Prostate gland (tissue), 2 donors: ENCODE data around the gene CHERP.
A peak's percentile ranks its signal among the peaks of the same experiment; 100 is the strongest.

Experiments
- POLR2A ChIP-seq: fragments of 450-650 bp; IDR thresholded peaks from one replicate; pipeline ENCODE4 v1.6.1; 2016; ENCODE audit warnings: antibody characterized with exemption, mild to moderate bottlenecking
- POLR2AphosphoS5 ChIP-seq: sonication (generic); formaldehyde crosslinking; IDR thresholded peaks from one replicate; pipeline ENCODE4 v1.6.1; 2017; ENCODE audit warnings: antibody characterized with exemption
- TF ChIP-seq, protein P1 (sequence below), 4 experiments: fragments of 200-600 bp in 2 of 4; fragments of 450-650 bp in 2 of 4; sonication (generic) in 2 of 4; IDR thresholded peaks; 1 replicate in 3 of 4; 2 replicates in 1 of 4; pipeline ENCODE4 v1.5.1; 2016 to 2019; ENCODE audit warnings: antibody characterized with exemption in 4 of 4, mild to moderate bottlenecking in 2 of 4, moderate library complexity in 2 of 4

DNA sequence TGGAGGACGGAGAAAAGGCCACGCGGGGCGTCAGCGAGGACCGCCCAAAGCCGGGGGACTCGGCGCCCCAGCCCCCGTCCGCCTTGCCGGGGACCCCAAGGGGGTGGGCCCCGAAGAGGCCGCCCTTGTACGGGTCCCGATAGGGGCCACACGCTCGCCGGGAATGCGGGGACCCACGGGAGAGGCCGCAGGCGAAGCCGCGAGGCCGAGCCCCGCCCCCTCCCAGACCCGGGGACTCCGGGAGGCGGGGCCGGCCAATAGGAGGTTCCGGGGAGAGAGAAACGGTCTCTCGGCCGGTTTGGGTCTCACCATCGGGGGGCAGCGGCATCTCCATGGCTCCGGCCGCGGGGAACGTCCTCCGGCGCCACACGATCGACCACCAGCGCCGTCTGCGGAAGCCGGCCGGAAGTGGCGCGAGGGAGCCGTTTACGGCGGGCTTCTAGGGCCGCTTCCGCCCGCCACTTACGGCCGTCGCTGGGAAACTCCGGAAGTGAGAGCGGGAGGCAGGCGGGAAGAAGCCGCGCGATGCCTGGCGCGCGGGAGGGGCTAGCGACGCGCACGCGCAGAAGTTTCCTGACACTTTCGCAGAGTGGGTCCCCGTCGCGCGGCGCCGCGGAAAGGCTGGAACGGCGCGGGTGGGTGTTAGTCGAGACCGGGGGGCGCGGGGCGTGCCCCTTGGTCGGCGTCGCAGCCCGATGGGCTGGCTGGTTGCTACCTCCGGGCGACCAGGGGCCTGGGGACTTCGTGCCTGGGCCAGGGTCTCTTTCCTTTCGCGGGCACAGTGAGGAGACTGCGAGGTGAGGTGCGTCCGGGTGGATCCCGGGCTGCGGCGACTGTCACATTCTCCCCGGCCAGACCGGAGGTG, at the start of gene CHERP:
- TF ChIP-seq, protein P1, sequence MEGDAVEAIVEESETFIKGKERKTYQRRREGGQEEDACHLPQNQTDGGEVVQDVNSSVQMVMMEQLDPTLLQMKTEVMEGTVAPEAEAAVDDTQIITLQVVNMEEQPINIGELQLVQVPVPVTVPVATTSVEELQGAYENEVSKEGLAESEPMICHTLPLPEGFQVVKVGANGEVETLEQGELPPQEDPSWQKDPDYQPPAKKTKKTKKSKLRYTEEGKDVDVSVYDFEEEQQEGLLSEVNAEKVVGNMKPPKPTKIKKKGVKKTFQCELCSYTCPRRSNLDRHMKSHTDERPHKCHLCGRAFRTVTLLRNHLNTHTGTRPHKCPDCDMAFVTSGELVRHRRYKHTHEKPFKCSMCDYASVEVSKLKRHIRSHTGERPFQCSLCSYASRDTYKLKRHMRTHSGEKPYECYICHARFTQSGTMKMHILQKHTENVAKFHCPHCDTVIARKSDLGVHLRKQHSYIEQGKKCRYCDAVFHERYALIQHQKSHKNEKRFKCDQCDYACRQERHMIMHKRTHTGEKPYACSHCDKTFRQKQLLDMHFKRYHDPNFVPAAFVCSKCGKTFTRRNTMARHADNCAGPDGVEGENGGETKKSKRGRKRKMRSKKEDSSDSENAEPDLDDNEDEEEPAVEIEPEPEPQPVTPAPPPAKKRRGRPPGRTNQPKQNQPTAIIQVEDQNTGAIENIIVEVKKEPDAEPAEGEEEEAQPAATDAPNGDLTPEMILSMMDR (IDR thresholded peaks at IDR 0.05): peak in 2 of 4 experiments; percentile 12 to 23
- peak; percentile 86 for TF ChIP-seq POLR2A
- peak; percentile 98 for TF ChIP-seq POLR2AphosphoS5
